Activated naive CD4-positive, alpha-beta T cell treated with anti-CD3 and anti-CD28 coated beads for 36 hours (primary cell): ENCODE data around the gene PC. TPM values are rescaled to one million over a fixed set of nuclear protein-coding genes. Genes with fewer than 3 reads are reported as not detected.

Experiments
- CTCF ChIA-PET: fragments of 350-600 bp; sonication (Branson Sonifier 250); formaldehyde crosslinking; loops from one replicate; lab custom pipeline; 2021; ENCODE audit warnings: antibody characterized with exemption; lab: Charles Lee
- DNase-seq: peaks from one replicate; pipeline ENCODE4 v3.0.0-alpha.2; 2020
- H3K27ac Mint-ChIP-seq: one replicate; pipeline ENCODE4 v1.8.0; 2021; ENCODE audit warnings: mild to moderate bottlenecking, mixed read lengths
- H3K27me3 Mint-ChIP-seq: one replicate; pipeline ENCODE4 v1.8.0; 2021; ENCODE audit warnings: low read depth, mixed read lengths
- H3K36me3 Mint-ChIP-seq: one replicate; pipeline ENCODE4 v1.8.0; 2021; ENCODE audit warnings: low read depth, mixed read lengths
- H3K4me1 Mint-ChIP-seq: one replicate; pipeline ENCODE4 v1.8.0; 2021; ENCODE audit warnings: low read depth, mixed read lengths
- H3K4me3 Mint-ChIP-seq: one replicate; pipeline ENCODE4 v1.8.0; 2021; ENCODE audit warnings: mild to moderate bottlenecking, moderate library complexity, mixed read lengths
- H3K9me3 Mint-ChIP-seq: one replicate; pipeline ENCODE4 v1.8.0; 2021; ENCODE audit warnings: mixed read lengths
- intact Hi-C: fragments of 100-400 bp; cut with micrococcal nuclease; formaldehyde crosslinking; loops from one replicate; pipeline ENCODE4 v1.15.1; 2023
- total RNA-seq, 2 experiments: library from RNA; stranded (reverse); gene quantifications; one replicate each; pipeline ENCODE4 v1.2.3, GENCODE V29; 2021

Gene PC
- total RNA-seq, 2 experiments from 2014 or later: 8.0 to 9.4 TPM

DNA sequence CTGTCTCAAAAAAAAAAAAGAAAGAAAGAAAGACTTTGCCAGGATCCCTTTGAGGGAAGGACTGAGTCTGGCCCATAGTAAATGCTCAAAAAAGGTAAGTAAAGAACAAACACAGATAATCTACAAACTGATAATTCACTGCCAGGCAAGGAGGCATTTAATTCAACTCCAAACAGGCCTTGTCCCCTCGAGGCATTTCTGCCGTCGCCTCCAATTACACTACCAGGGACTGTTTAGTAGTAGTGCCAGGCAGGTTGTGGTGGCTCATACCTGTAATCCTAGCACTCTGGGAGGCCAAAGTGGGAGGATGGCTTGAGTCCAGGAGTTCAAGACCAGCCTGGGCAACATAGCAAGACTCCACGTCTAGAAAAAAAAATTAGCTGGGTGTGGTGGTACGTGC lies 43.7 kb downstream of the PC start:
- Mint-ChIP-seq H3K27me3 (no peaks in the 10 kb centered on the region), H3K36me3 (no peaks in the 10 kb centered on the region), H3K9me3 (no peaks in the 10 kb centered on the region), H3K4me1 (no peaks in the 10 kb centered on the region), H3K4me3 (no peak overlapping the region), H3K27ac (no peak overlapping the region)
- intact Hi-C loops: no loop called here
- DNase-seq: no peak
- CTCF ChIA-PET: interaction anchor here (0.6 kb wide), 1 partner anchor 482 kb away, joined by 3 read pairs; no protein-coding TSS in a partner anchor

DNA sequence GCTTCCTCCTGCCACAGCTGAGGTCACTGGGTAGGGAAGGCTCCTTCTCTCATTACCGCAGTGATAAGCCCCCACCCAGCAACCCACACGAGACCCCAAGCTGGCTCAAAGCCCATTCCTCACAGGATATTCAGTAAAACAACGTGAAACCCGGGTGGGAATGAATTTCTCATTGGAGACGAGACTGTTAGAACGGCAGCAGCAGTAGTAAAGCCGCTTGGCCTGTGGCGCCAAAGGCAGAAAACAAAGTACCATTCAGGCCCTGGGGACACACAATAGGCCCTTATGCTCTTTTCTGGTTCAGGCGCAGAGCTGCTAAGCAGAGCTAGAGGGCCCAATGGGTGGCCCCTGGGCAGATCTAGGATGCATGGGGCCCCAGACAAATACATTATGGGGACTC lies 45.3 kb downstream of the PC start:
- H3K27ac Mint-ChIP-seq: no peak overlapping the region
- CTCF ChIA-PET: interaction anchor here (0.5 kb wide), 1 partner anchor 18 kb away, joined by 4 read pairs; no protein-coding TSS in a partner anchor
- H3K27me3 Mint-ChIP-seq: no peaks in the 10 kb centered on the region
- no peaks in the 10 kb centered on the region for H3K4me1 Mint-ChIP-seq
- intact Hi-C loops: no loop called here
- no peaks in the 10 kb centered on the region for H3K9me3 Mint-ChIP-seq
- H3K36me3 Mint-ChIP-seq: no peaks in the 10 kb centered on the region
- no peak for DNase-seq
- H3K4me3 Mint-ChIP-seq: no peak overlapping the region

GRCh38 chr11:66912361-66912760 lies 45.8 kb downstream of the PC start:
- Mint-ChIP-seq H3K27me3 (no peaks in the 10 kb centered on the region), H3K27ac (no peak overlapping the region), H3K36me3 (no peaks in the 10 kb centered on the region), H3K9me3 (no peaks in the 10 kb centered on the region), H3K4me3 (no peak overlapping the region), H3K4me1 (no peaks in the 10 kb centered on the region)
- CTCF ChIA-PET: no interaction called here
- no peak for DNase-seq
- intact Hi-C loops: no loop called here

- CTCF ChIA-PET: no interaction called here
- Mint-ChIP-seq H3K36me3 (no peaks in the 10 kb centered on the region), H3K27me3 (no peaks in the 10 kb centered on the region), H3K27ac (no peak overlapping the region), H3K4me3 (no peak overlapping the region), H3K9me3 (no peaks in the 10 kb centered on the region), H3K4me1 (no peaks in the 10 kb centered on the region)
- DNase-seq: no peak
- intact Hi-C loops: no loop called here
Measured at GRCh38 chr11:66910669-66911068, 47.5 kb downstream of the PC start.

DNA sequence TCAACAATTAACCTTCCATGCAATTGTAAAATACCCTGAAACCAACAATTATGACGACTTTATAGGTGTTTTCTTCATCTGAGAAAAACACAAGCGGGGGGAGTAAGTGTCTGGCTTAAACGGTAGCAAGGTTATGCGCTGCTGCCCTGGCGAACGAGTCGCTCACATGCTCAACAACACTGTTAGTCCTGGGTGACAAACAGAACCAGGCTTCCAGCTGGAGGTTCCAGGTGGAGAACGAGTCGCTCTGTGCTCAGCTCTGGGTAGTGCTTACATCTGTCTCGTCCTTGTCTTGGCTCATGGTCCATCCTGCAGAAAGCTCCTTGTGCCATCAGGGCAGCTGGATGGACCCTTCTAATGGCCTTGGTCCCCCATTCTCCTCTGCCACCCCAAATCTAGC lies 48.2 kb downstream of the PC start:
- Mint-ChIP-seq H3K4me1 (no peaks in the 10 kb centered on the region), H3K9me3 (no peaks in the 10 kb centered on the region), H3K27ac (no peak overlapping the region), H3K27me3 (no peaks in the 10 kb centered on the region), H3K36me3 (no peaks in the 10 kb centered on the region), H3K4me3 (no peak overlapping the region)
- DNase-seq: no peak
- CTCF ChIA-PET: no interaction called here
- intact Hi-C loops: no loop called here

- Mint-ChIP-seq H3K36me3 (no peaks in the 10 kb centered on the region), H3K27me3 (no peaks in the 10 kb centered on the region), H3K4me1 (no peaks in the 10 kb centered on the region), H3K4me3 (no peak overlapping the region), H3K9me3 (no peaks in the 10 kb centered on the region), H3K27ac (no peak overlapping the region)
- intact Hi-C loops: no loop called here
- DNase-seq: no peak
- CTCF ChIA-PET: no interaction called here
Measured at GRCh38 chr11:66909181-66909580, 49.0 kb downstream of the PC start.

DNA sequence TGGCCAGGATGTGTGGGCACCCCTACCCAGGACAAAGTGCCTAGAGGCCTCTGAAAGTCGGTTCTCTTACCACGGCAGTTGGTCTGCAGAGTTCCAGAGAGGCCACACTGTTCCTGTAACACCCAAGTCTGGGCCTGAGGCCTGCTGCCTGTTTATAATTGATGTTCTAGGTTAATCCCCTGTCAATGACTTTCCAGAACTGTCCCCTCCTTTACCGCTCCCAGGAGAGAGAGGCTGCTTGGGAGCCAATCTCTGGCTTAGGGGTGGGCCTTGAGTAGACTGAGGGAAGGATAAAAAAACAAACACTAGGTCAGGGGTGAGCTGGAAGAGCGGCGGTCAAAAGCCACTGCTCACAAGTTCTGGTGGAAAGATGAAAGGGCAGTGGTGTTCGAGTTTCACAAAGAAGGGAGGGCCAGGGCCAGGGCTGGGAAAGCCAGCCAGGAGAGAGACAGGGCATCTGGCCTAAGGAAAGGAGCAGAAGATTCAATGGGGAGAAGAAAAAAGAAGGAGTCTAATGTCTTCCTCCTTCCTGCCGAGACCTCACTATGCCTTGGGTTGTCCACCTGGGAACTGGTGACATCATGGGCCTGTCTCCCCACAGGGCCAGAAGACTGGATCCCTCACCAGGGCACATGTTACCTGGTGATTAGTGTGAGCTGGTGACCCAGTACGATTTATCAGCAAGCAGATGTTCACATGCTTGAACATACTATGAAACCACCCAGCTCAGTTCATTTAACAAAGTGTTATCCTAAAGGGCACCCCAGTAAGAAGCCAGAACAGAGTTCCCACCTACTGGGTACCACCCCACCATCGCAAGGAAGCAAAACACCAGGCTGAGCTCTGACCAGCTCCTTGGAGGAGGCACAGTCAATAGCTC lies 50.2 kb downstream of the PC start:
- Mint-ChIP-seq H3K9me3 (no peaks in the 10 kb centered on the region), H3K4me1 (no peaks in the 10 kb centered on the region), H3K4me3 (no peak overlapping the region), H3K27me3 (no peaks in the 10 kb centered on the region), H3K27ac (no peak overlapping the region), H3K36me3 (no peaks in the 10 kb centered on the region)
- DNase-seq: no peak
- CTCF ChIA-PET: no interaction called here
- intact Hi-C loops: no loop called here

DNA sequence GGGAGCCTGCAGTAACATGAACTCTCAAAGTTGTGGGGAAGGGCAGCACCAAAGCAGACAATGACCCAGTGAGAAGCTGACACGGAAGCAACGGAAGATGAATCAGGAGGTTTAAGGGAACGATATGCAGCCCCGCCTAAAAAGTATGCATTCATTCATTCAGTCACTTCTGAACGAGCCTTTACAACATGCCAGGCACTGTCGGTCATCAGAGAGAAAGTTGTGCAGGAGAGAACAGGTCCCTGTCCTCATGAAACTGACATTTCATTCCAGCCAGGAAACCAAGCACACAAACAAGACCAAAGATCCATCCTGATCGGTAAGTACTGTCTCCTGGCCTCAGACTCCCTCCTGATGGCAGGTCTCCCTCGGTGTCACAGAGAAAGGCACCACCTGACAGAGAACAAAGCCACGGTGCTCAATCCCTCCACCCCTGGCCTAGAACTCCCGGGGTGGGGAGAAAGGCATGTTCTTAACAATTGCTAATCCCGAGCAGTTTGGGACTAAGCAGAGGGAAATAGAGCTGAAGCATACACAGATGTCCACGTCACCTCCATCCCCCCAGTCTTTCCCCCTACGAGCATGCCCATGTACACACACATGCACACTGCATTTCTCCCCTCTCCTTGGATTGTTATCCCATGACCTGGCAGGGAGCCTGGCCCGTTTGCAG lies 52.0 kb downstream of the PC start:
- CTCF ChIA-PET: no interaction called here
- no peak overlapping the region for H3K4me3 Mint-ChIP-seq
- no peaks in the 10 kb centered on the region for H3K4me1 Mint-ChIP-seq
- DNase-seq: no peak
- H3K27ac Mint-ChIP-seq: no peak overlapping the region
- H3K36me3 Mint-ChIP-seq: no peaks in the 10 kb centered on the region
- intact Hi-C loops: no loop called here
- H3K27me3 Mint-ChIP-seq: no peaks in the 10 kb centered on the region
- H3K9me3 Mint-ChIP-seq: no peaks in the 10 kb centered on the region

DNA sequence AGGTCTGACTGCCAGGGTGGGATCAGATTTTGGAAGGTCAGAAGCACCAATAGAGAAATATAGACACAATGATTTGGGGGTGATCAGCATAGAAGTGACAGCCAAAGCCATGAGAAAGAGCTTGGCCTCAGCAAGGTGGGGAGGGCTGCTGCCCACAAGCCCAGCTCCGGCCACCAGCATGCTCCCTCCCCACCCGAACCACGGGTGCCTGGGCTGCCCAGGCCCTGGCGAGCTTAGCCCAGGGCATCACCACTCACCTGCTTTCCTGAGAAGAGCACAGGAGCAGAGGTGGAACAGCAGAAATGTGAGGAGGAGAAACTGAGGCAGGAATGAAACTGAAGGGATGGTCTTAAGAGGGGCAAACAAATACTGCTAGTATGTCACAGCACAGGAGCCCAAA lies 52.6 kb downstream of the PC start:
- DNase-seq: no peak
- Mint-ChIP-seq H3K36me3 (no peaks in the 10 kb centered on the region), H3K27me3 (no peaks in the 10 kb centered on the region), H3K9me3 (no peaks in the 10 kb centered on the region), H3K4me1 (no peaks in the 10 kb centered on the region), H3K27ac (no peak overlapping the region), H3K4me3 (no peak overlapping the region)
- CTCF ChIA-PET: no interaction called here
- intact Hi-C loops: no loop called here

DNA sequence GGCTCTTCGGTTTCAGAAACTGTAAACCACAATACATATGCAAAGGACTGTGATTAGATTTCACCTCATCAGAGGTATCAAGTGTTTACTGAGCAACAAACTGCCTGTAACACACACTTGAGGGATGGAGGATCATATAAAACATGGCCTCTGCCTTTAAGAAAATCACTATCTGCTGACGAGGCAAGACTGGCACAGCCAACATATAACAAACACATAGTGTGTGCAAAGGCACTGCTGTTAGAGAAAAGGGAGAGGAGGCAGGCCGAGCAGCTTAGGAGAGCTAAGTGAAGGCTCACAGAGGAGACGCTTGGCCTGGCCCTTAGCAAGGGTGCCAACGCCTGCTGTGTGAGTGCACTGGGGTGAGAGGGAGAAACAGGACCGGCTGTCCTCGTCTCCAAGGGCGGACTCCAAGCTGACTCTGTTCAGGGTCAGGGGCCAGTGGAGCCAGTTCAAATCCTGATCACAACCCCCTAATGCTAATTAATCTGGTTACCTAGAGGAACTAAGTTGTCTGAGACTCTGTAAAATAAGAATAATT lies 53.1 kb downstream of the PC start:
- Mint-ChIP-seq H3K27ac (no peak overlapping the region), H3K4me3 (no peak overlapping the region), H3K27me3 (no peaks in the 10 kb centered on the region), H3K9me3 (no peaks in the 10 kb centered on the region), H3K4me1 (no peaks in the 10 kb centered on the region), H3K36me3 (no peaks in the 10 kb centered on the region)
- DNase-seq: no peak
- CTCF ChIA-PET: no interaction called here
- intact Hi-C loops: no loop called here

DNA sequence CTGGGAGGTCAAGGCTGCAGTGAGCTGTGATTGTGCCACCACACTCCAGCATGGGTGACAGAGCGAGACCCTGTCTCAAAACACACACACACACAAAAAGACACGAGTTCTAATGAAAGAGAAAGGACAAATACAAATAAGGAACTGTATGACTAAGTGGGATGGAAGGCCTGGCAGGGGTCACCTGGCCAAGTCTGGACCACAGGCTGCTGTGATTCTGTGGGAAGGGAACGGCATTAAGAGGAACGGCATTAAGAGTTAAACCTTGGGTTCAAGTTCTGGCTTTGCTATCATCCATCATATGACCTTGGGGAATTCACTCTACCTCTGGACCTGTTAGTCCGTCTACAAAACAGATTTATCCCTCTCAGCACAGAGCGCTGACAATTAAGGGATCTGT lies 53.6 kb downstream of the PC start:
- Mint-ChIP-seq H3K36me3 (no peaks in the 10 kb centered on the region), H3K27me3 (no peaks in the 10 kb centered on the region), H3K27ac (no peak overlapping the region), H3K4me1 (no peaks in the 10 kb centered on the region), H3K4me3 (no peak overlapping the region), H3K9me3 (no peaks in the 10 kb centered on the region)
- DNase-seq: no peak
- CTCF ChIA-PET: no interaction called here
- intact Hi-C loops: no loop called here

- Mint-ChIP-seq H3K36me3 (no peaks in the 10 kb centered on the region), H3K27me3 (no peaks in the 10 kb centered on the region), H3K4me1 (no peaks in the 10 kb centered on the region), H3K27ac (no peak overlapping the region), H3K9me3 (no peaks in the 10 kb centered on the region), H3K4me3 (no peak overlapping the region)
- no peak for DNase-seq
- CTCF ChIA-PET: no interaction called here
- intact Hi-C loops: no loop called here
Measured at GRCh38 chr11:66904055-66904454, 54.1 kb downstream of the PC start.
